ENCODE data around the gene NLRP5. TPM values are rescaled to one million over a fixed set of nuclear protein-coding genes. Genes with fewer than 3 reads are reported as not detected.

Gene NLRP5
- total RNA-seq, 1 experiment from 2014 or later = not detected

DNA sequence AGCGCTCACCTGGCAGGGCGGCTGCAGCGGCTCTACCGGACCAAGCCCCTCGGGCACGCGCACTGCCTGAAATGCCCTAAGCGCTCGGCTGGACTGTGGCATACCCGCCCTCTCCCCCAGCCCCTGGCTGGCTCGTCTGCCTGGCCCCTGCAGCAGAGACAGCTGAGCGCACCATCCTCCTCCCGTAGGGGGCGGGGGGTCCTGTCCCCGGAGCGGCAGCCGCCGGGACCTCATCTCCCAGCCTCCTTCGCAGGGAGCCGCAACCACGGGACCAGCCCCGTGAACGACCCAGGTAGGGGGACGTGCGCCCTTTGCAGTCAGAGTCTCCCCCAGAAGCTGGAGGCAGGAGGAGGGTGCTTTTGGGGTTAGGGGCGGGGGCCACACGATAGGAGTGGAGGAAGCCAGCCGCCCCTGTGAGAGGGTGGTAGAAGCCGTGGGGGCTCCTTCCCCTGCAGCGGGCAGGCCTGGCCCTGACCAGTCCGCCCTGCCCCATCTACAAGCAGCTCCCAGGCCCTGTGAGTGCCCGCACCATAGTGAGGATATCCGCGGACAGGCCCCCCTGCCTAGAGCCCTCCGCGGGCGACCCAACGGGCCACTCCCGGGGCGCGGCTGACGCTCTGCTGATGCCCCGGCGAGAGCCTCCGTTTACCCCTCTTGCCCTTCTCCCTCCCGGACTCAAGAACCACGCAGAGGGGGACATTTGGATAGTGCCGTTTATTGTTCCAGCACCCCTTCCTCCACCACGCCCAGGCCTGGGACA, 100.3 kb downstream of the NLRP5 start:
- Histone ChIP-seq H3K9me3 (no peaks in the 10 kb centered on the region), H3K36me3 (ENCODE audit: control insufficient read depth, insufficient read depth, low read length) (peaks cover 4% of the 10 kb centered on the region; the same call in 1 of the 2 replicates), H3K27me3 (replicated peaks; ENCODE audit: control insufficient read depth, insufficient read depth, low read length) (no peaks in the 10 kb centered on the region), H3K4me1 (no peaks in the 10 kb centered on the region), H3K4me3 (ENCODE audit: low read depth, low read length) (no peak overlapping the region)
- H3K9me3 Mint-ChIP-seq (ENCODE audit: unreplicated experiment) = no peaks in the 10 kb centered on the region
- BruUV-seq (replicated peaks) = no TSS peak
- intact Hi-C loops (cut with micrococcal nuclease; ENCODE audit: unreplicated experiment) = no loop called here
- TF ChIP-seq, protein P1, sequence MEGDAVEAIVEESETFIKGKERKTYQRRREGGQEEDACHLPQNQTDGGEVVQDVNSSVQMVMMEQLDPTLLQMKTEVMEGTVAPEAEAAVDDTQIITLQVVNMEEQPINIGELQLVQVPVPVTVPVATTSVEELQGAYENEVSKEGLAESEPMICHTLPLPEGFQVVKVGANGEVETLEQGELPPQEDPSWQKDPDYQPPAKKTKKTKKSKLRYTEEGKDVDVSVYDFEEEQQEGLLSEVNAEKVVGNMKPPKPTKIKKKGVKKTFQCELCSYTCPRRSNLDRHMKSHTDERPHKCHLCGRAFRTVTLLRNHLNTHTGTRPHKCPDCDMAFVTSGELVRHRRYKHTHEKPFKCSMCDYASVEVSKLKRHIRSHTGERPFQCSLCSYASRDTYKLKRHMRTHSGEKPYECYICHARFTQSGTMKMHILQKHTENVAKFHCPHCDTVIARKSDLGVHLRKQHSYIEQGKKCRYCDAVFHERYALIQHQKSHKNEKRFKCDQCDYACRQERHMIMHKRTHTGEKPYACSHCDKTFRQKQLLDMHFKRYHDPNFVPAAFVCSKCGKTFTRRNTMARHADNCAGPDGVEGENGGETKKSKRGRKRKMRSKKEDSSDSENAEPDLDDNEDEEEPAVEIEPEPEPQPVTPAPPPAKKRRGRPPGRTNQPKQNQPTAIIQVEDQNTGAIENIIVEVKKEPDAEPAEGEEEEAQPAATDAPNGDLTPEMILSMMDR (IDR thresholded peaks at IDR 0.05; ENCODE audit: insufficient read depth in 1 of 2, low read depth in 1 of 2, low read length in 1 of 2, severe bottlenecking in 1 of 2, unreplicated experiment in 1 of 2) = no peak
- CTCF ChIA-PET = no interaction called here
- peaks cover 8% of the 10 kb centered on the region for H3K4me1 Mint-ChIP-seq (ENCODE audit: low read depth, unreplicated experiment)
- H3K27me3 Mint-ChIP-seq (ENCODE audit: insufficient read depth, unreplicated experiment) = no peaks in the 10 kb centered on the region
- peaks cover 54% of the 10 kb centered on the region for H3K36me3 Mint-ChIP-seq (ENCODE audit: insufficient read depth, unreplicated experiment)
- H3K4me3 Mint-ChIP-seq (ENCODE audit: unreplicated experiment) = no peak overlapping the region
- no peak overlapping the region for H3K27ac Mint-ChIP-seq (ENCODE audit: unreplicated experiment)
- no peak for DNase-seq
- POLR2A ChIA-PET = no interaction called here

DNA sequence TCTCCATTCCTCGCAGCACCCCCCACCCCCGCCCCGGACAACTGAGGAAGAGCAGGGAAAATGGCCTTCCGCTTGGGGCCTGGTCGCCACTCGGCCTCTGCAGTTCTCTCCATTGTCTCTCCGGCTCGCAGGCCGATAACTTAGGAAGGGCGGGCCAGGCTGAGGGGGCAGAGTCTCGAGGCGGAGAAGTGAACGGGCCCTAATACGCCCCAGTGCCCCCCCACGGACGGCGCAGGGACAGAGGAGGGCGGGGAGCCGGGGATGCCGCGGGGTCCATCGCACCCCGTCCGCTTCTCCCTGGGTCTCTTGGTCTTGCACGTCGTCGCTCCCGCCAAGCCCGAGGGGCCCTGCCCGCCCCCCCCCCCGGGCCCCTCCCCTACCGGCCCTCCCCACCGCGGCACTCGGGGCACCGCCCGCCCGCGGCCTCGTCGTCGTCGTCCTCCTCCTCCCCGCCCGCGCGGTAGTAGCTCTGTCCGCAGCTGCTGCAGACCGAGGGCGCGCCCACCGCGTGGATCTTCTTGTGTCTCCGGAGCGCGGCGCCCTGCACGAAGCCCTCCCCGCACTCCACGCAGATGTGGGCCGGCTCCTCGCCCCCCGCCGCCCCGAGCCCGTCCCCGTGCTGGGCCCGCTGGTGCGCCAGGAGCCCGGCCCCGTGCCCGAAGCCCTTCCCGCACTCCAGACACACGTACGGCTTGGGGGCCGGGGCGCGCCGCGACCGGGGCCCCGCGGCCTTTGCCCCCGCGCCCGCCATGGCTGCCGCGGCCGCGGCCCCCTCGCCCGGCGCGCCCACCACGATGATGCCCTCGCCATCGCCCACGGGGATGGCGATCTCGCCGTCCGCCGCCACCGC, 101.3 kb downstream of the NLRP5 start:
- H3K9me3 ChIP-seq = no peaks in the 10 kb centered on the region
- Mint-ChIP-seq H3K4me1 (ENCODE audit: low read depth, unreplicated experiment) (no peaks in the 10 kb centered on the region), H3K4me3 (ENCODE audit: unreplicated experiment) (no peak overlapping the region), H3K27me3 (ENCODE audit: insufficient read depth, unreplicated experiment) (no peaks in the 10 kb centered on the region), H3K27ac (ENCODE audit: unreplicated experiment) (no peak overlapping the region), H3K36me3 (ENCODE audit: insufficient read depth, unreplicated experiment) (peaks cover 62% of the 10 kb centered on the region), H3K9me3 (ENCODE audit: unreplicated experiment) (no peaks in the 10 kb centered on the region)
- intact Hi-C loops (cut with micrococcal nuclease; ENCODE audit: unreplicated experiment) = no loop called here
- CTCF ChIA-PET = interaction anchor here (0.6 kb wide), 1 partner anchor 165 kb away, joined by 3 read pairs; no protein-coding TSS in a partner anchor
- DNase-seq = no peak
- BruUV-seq (replicated peaks) = no TSS peak
- POLR2A ChIA-PET = no interaction called here
- no peaks in the 10 kb centered on the region for H3K27me3 ChIP-seq (replicated peaks; ENCODE audit: control insufficient read depth, insufficient read depth, low read length)
- no peak overlapping the region for H3K4me3 ChIP-seq (ENCODE audit: low read depth, low read length)
- TF ChIP-seq, protein P1 (IDR thresholded peaks at IDR 0.05; ENCODE audit: insufficient read depth in 1 of 2, low read depth in 1 of 2, low read length in 1 of 2, severe bottlenecking in 1 of 2, unreplicated experiment in 1 of 2) = no peak
- peaks cover 4% of the 10 kb centered on the region for H3K36me3 ChIP-seq (ENCODE audit: control insufficient read depth, insufficient read depth, low read length)
- no peaks in the 10 kb centered on the region for H3K4me1 ChIP-seq

DNA sequence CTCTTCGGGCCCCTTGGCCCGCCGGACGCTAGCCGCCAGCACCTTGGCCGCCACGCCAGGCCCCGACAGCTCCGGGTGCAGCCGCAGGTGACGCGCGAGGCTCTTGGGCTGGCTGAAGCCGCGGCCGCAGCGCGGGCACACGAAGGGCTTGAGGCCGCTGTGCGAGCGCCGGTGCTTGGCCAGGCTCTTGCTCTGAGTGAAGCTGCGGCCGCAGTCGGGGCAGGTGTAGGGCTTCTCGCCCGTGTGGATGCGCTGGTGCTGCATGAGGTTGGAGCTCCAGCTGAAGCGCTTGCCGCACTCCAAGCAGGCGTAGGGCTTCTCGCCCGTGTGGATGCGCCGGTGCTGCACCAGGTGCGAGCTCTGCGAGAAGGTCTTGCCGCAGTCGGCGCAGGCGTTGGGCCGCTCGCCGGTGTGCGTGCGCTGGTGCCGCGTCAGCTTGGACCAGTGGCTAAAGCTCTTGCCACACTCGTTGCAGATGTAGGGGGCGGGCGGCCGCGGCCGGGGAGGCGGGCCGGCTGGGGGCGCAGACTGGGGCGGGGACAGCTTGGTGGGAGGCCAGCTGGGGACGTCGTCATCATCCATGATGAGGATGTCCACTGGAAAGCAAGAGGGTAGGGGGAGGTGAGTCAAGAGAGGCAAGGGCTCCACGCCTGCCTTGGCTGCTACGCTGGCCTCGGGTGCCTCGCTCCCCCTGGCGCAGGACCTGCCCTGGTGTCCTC, 102.1 kb downstream of the NLRP5 start:
- Mint-ChIP-seq H3K27ac (ENCODE audit: unreplicated experiment) (no peak overlapping the region), H3K36me3 (ENCODE audit: insufficient read depth, unreplicated experiment) (peaks cover 70% of the 10 kb centered on the region), H3K9me3 (ENCODE audit: unreplicated experiment) (no peaks in the 10 kb centered on the region), H3K4me3 (ENCODE audit: unreplicated experiment) (no peak overlapping the region), H3K4me1 (ENCODE audit: low read depth, unreplicated experiment) (no peaks in the 10 kb centered on the region), H3K27me3 (ENCODE audit: insufficient read depth, unreplicated experiment) (no peaks in the 10 kb centered on the region)
- Histone ChIP-seq H3K4me1 (no peaks in the 10 kb centered on the region), H3K4me3 (ENCODE audit: low read depth, low read length) (no peak overlapping the region), H3K27me3 (replicated peaks; ENCODE audit: control insufficient read depth, insufficient read depth, low read length) (no peaks in the 10 kb centered on the region), H3K36me3 (ENCODE audit: control insufficient read depth, insufficient read depth, low read length) (peaks cover 4% of the 10 kb centered on the region), H3K9me3 (no peaks in the 10 kb centered on the region)
- TF ChIP-seq, protein P1 (IDR thresholded peaks at IDR 0.05; ENCODE audit: insufficient read depth in 1 of 2, low read depth in 1 of 2, low read length in 1 of 2, severe bottlenecking in 1 of 2, unreplicated experiment in 1 of 2) = no peak
- no TSS peak for BruUV-seq (replicated peaks)
- CTCF ChIA-PET = interaction anchor here (0.6 kb wide), 1 partner anchor 164 kb away, joined by 3 read pairs; no protein-coding TSS in a partner anchor
- POLR2A ChIA-PET = interaction anchor here (0.6 kb wide), 1 partner anchor 63 kb away, joined by 3 read pairs; no protein-coding TSS in a partner anchor
- no peak for DNase-seq
- intact Hi-C loops (cut with micrococcal nuclease; ENCODE audit: unreplicated experiment) = no loop called here

Measured in Caco-2 (cell line).